Neural cell (in vitro differentiated cells): Measurements from ENCODE around the gene NCOA5. TPM values are rescaled to one million over a fixed set of nuclear protein-coding genes. Genes with fewer than 3 reads are reported as not detected.

ENCODE experiments used
- H2AFZ ChIP-seq: fragments of 200-600, 300-800 bp; sonication (generic), shearing (Covaris generic); 2 replicates; pipeline ENCODE4 v1.6.0; 2014; ENCODE audit warnings: low read depth, mild to moderate bottlenecking, antibody characterized with exemption, low read length, moderate library complexity
- H3F3A ChIP-seq: fragments of 200-600 bp; shearing (Covaris generic); 2 replicates; pipeline ENCODE4 v1.6.1; 2016; ENCODE audit warnings: mild to moderate bottlenecking, moderate library complexity, mixed read lengths, antibody characterized with exemption, low read length; ENCODE audit not compliant: insufficient read depth, poor library complexity, severe bottlenecking
- H3K27ac ChIP-seq: fragments of 200-600, 300-800 bp; sonication (generic), shearing (Covaris generic); 2 replicates; pipeline ENCODE4 v1.5.1; 2014; ENCODE audit warnings: mild to moderate bottlenecking, low read length, moderate library complexity
- H3K27me3 ChIP-seq: fragments of 300-800, 200-600 bp; sonication (generic), shearing (Covaris generic); 2 replicates; pipeline ENCODE4 v1.6.0; 2014; ENCODE audit warnings: mild to moderate bottlenecking, low read depth, low read length, moderate library complexity; ENCODE audit not compliant: insufficient read depth
- H3K36me3 ChIP-seq: fragments of 300-800, 200-600 bp; sonication (generic), shearing (Covaris generic); 2 replicates; pipeline ENCODE4 v1.5.1; 2014; ENCODE audit warnings: mild to moderate bottlenecking, antibody characterized with exemption, low read length, moderate library complexity; ENCODE audit not compliant: insufficient read depth
- H3K4me2 ChIP-seq: fragments of 300-800, 200-600 bp; sonication (generic), shearing (Covaris generic); 2 replicates; pipeline ENCODE4 v1.6.0; 2014; ENCODE audit warnings: mild to moderate bottlenecking, low read length
- H3K4me3 ChIP-seq: fragments of 300-800, 200-600 bp; sonication (generic), shearing (Covaris generic); 2 replicates; pipeline ENCODE4 v1.5.1; 2014; ENCODE audit warnings: mild to moderate bottlenecking, low read length, moderate library complexity
- H3K79me2 ChIP-seq: fragments of 200-600 bp; shearing (Covaris generic); replicated peaks from 2 replicates; pipeline ENCODE4 v1.6.0; 2014; ENCODE audit warnings: mild to moderate bottlenecking, low read length, moderate library complexity; ENCODE audit not compliant: insufficient read depth
- H3K9ac ChIP-seq: fragments of 300-800, 200-600 bp; sonication (generic), shearing (Covaris generic); 2 replicates; pipeline ENCODE4 v1.6.1; 2016; ENCODE audit warnings: mild to moderate bottlenecking, low read length, mixed read lengths
- H3K9me2 ChIP-seq: fragments of 200-600 bp; shearing (Covaris generic); 2 replicates; pipeline ENCODE4 v1.6.1; 2016; ENCODE audit warnings: mild to moderate bottlenecking, low read length, mixed read lengths; ENCODE audit not compliant: insufficient read depth
- H3K9me3 ChIP-seq: fragments of 200-600, 300-800 bp; sonication (generic), shearing (Covaris generic); 2 replicates; pipeline ENCODE4 v1.6.1; 2016; ENCODE audit warnings: mild to moderate bottlenecking, mixed run types, low read length, moderate library complexity, mixed read lengths
- H4K20me1 ChIP-seq: fragments of 200-600 bp; shearing (Covaris generic); 2 replicates; pipeline ENCODE4 v1.6.1; 2016; ENCODE audit warnings: mild to moderate bottlenecking, mixed run types; ENCODE audit not compliant: insufficient read depth
- CTCF ChIP-seq: fragments of 450-650 bp; IDR thresholded peaks from 2 replicates; pipeline ENCODE4 v1.5.1; 2014; ENCODE audit warnings: antibody characterized with exemption, mild to moderate bottlenecking, moderate library complexity; ENCODE audit not compliant: poor library complexity, severe bottlenecking
- EP300 ChIP-seq: fragments of 450-650 bp; conservative IDR thresholded peaks from 2 replicates; pipeline ENCODE4 v1.6.1; 2014; ENCODE audit warnings: antibody characterized with exemption, mild to moderate bottlenecking, moderate library complexity; ENCODE audit not compliant: poor library complexity, severe bottlenecking
- EZH2 ChIP-seq: fragments of 200-600, 300-800 bp; shearing (Covaris generic), sonication (generic); IDR thresholded peaks from 2 replicates; pipeline ENCODE4 v1.6.1; 2014; ENCODE audit warnings: antibody characterized with exemption, low read length, borderline replicate concordance, mild to moderate bottlenecking; ENCODE audit not compliant: insufficient read depth, poor library complexity, severe bottlenecking
- MXI1 ChIP-seq: fragments of 450-650 bp; conservative IDR thresholded peaks from 2 replicates; pipeline ENCODE4 v1.6.1; 2014; ENCODE audit warnings: antibody characterized with exemption, mild to moderate bottlenecking; ENCODE audit not compliant: poor library complexity, severe bottlenecking
- POLR2AphosphoS5 ChIP-seq: IDR thresholded peaks from 2 replicates; pipeline ENCODE4 v1.6.1; 2012
- RAD21 ChIP-seq: fragments of 450-650 bp; conservative IDR thresholded peaks from 2 replicates; pipeline ENCODE4 v1.6.1; 2014; ENCODE audit warnings: antibody characterized with exemption, mild to moderate bottlenecking, moderate library complexity
- REST ChIP-seq: IDR thresholded peaks from 2 replicates; pipeline ENCODE4 v1.6.1; 2012; ENCODE audit warnings: borderline replicate concordance
- SMC3 ChIP-seq: fragments of 450-650 bp; conservative IDR thresholded peaks from 2 replicates; pipeline ENCODE4 v1.6.1; 2014; ENCODE audit warnings: antibody characterized with exemption, mild to moderate bottlenecking, moderate library complexity; ENCODE audit not compliant: poor library complexity
- TAF1 ChIP-seq: IDR thresholded peaks from 2 replicates; pipeline ENCODE4 v1.6.1; 2012; ENCODE audit warnings: low read depth
- polyA plus RNA-seq: library from polyadenylated mRNA; depleted of rRNA; stranded (reverse); fragments of >200 nt; gene quantifications from 2 replicates; pipeline ENCODE4 v1.2.3, GENCODE V29; 2014

NCOA5 gene
- polyA plus RNA-seq, 1 donor from 2014 or later: 29.9 TPM

GRCh38 chr20:46130534-46130933 lies 40.8 kb upstream of the NCOA5 start:
- Histone ChIP-seq H4K20me1 (no peaks in the 10 kb centered on the region), H2AFZ (no peak overlapping the region), H3K9me3 (no peaks in the 10 kb centered on the region), H3K27ac (no peak overlapping the region), H3K9me2 (no peaks in the 10 kb centered on the region), H3K4me3 (no peak overlapping the region), H3F3A (no peaks in the 10 kb centered on the region), H3K9ac (no peak overlapping the region), H3K79me2 (no peaks in the 10 kb centered on the region), H3K4me2 (no peak overlapping the region), H3K27me3 (peaks cover 24% of the 10 kb centered on the region), H3K36me3 (no peaks in the 10 kb centered on the region)
- TF ChIP-seq EZH2 (no peak), RAD21 (no peak), CTCF (no peak), POLR2AphosphoS5 (no peak), TAF1 (no peak), SMC3 (no peak), REST (no peak), MXI1 (no peak), EP300 (no peak)

GRCh38 chr20:46129955-46130481 lies 40.3 kb upstream of the NCOA5 start:
- no peaks in the 10 kb centered on the region for H3K9me2 ChIP-seq
- no peaks in the 10 kb centered on the region for H3K79me2 ChIP-seq
- no peak overlapping the region for H3K4me3 ChIP-seq

More at GRCh38 chr20:46129955-46130481, 40.3 kb upstream of the NCOA5 start:
- H3F3A ChIP-seq: no peaks in the 10 kb centered on the region
- no peaks in the 10 kb centered on the region for H3K9me3 ChIP-seq
- H4K20me1 ChIP-seq: no peaks in the 10 kb centered on the region
- no peak for TF ChIP-seq TAF1
- TF ChIP-seq CTCF: no peak
- no peak for TF ChIP-seq EZH2
- TF ChIP-seq EP300: no peak
- TF ChIP-seq SMC3: no peak
- no peak for TF ChIP-seq MXI1
- no peak for TF ChIP-seq POLR2AphosphoS5
- no peak for TF ChIP-seq REST
- no peak for TF ChIP-seq RAD21
- no peak overlapping the region for H3K27ac ChIP-seq
- H3K4me2 ChIP-seq: no peak overlapping the region
- H2AFZ ChIP-seq: no peak overlapping the region
- H3K27me3 ChIP-seq: peaks cover 24% of the 10 kb centered on the region
- no peaks in the 10 kb centered on the region for H3K36me3 ChIP-seq
- no peak overlapping the region for H3K9ac ChIP-seq
